Astrocyte (in vitro differentiated cells and primary cell): ENCODE measurements around the gene EIF1. TPM values are rescaled to one million over a fixed set of nuclear protein-coding genes. Genes with fewer than 3 reads are reported as not detected.

Experiments
- DNase-seq: peaks from one replicate; pipeline ENCODE4 v3.0.0-alpha.2; 2010; ENCODE audit warnings: low read depth
- FAIRE-seq: peaks from 2 replicates; lab custom pipeline; 2011; peaks lifted over from hg19 to GRCh38; lab: Jason Lieb, UNC
- H2AFZ ChIP-seq: 2 replicates; pipeline ENCODE4 v1.6.0; 2012; ENCODE audit warnings: low read depth, low read length, inconsistent platforms
- H3K27ac ChIP-seq: 2 replicates; pipeline ENCODE4 v1.5.1; 2011; ENCODE audit warnings: low read depth, low read length, inconsistent platforms
- H3K27me3 ChIP-seq: 2 replicates; pipeline ENCODE4 v1.6.0; 2011; ENCODE audit warnings: low read length, inconsistent platforms; ENCODE audit not compliant: insufficient read depth
- H3K36me3 ChIP-seq: 2 replicates; pipeline ENCODE4 v1.5.1; 2011; ENCODE audit warnings: low read length, inconsistent platforms; ENCODE audit not compliant: insufficient read depth
- H3K4me1 ChIP-seq: 2 replicates; pipeline ENCODE4 v1.5.1; 2011; ENCODE audit warnings: low read length, inconsistent platforms; ENCODE audit not compliant: insufficient read depth
- H3K4me2 ChIP-seq: 2 replicates; pipeline ENCODE4 v1.6.0; 2012; ENCODE audit warnings: low read length, inconsistent platforms
- H3K4me3 ChIP-seq: 2 replicates; pipeline ENCODE4 v1.5.1; 2011; ENCODE audit warnings: low read depth, mild to moderate bottlenecking, low read length, inconsistent platforms; ENCODE audit not compliant: insufficient read depth
- H3K79me2 ChIP-seq: 2 replicates; pipeline ENCODE4 v1.6.0; 2012; ENCODE audit warnings: mild to moderate bottlenecking, low read length, inconsistent platforms; ENCODE audit not compliant: insufficient read depth
- H3K9ac ChIP-seq: 2 replicates; pipeline ENCODE4 v1.6.0; 2012; ENCODE audit warnings: mild to moderate bottlenecking, low read length, inconsistent platforms
- H3K9me3 ChIP-seq: 2 replicates; pipeline ENCODE4 v1.5.1; 2012; ENCODE audit warnings: low read depth, mild to moderate bottlenecking, low read length, inconsistent platforms; ENCODE audit not compliant: insufficient read depth
- H4K20me1 ChIP-seq: 2 replicates; pipeline ENCODE4 v1.6.0; 2012; ENCODE audit warnings: low read length, inconsistent platforms; ENCODE audit not compliant: insufficient read depth
- H3K27ac Mint-ChIP-seq: one replicate; pipeline ENCODE4 v1.8.0; 2021; ENCODE audit warnings: mild to moderate bottlenecking, mixed read lengths; ENCODE audit not compliant: unreplicated experiment
- H3K27me3 Mint-ChIP-seq: one replicate; pipeline ENCODE4 v1.8.0; 2021; ENCODE audit warnings: low read depth, mixed read lengths; ENCODE audit not compliant: unreplicated experiment
- H3K36me3 Mint-ChIP-seq: one replicate; pipeline ENCODE4 v1.8.0; 2021; ENCODE audit warnings: low read depth, mixed read lengths; ENCODE audit not compliant: unreplicated experiment
- H3K4me1 Mint-ChIP-seq: one replicate; pipeline ENCODE4 v1.8.0; 2021; ENCODE audit warnings: low read depth, mixed read lengths; ENCODE audit not compliant: unreplicated experiment
- H3K4me3 Mint-ChIP-seq: one replicate; pipeline ENCODE4 v1.8.0; 2021; ENCODE audit warnings: mild to moderate bottlenecking, moderate library complexity, mixed read lengths; ENCODE audit not compliant: unreplicated experiment
- H3K9me3 Mint-ChIP-seq: one replicate; pipeline ENCODE4 v1.8.0; 2021; ENCODE audit warnings: mild to moderate bottlenecking, mixed read lengths; ENCODE audit not compliant: unreplicated experiment
- EZH2 ChIP-seq: IDR thresholded peaks from 2 replicates; pipeline ENCODE4 v1.6.1; 2012; ENCODE audit warnings: mild to moderate bottlenecking, low read length, inconsistent platforms; ENCODE audit not compliant: insufficient read depth
- total RNA-seq: library from RNA; stranded (reverse); gene quantifications from 2 replicates; pipeline ENCODE4 v1.2.1, GENCODE V29; 2021
- TF ChIP-seq, protein P1 (sequence below): IDR thresholded peaks from 2 replicates; pipeline ENCODE4 v1.5.1; 2011; ENCODE audit warnings: low read depth, mild to moderate bottlenecking, inconsistent platforms, low read length, moderate library complexity; ENCODE audit not compliant: insufficient read depth

EIF1 gene
- total RNA-seq, 1 donor from 2014 or later, result 767 TPM

DNA sequence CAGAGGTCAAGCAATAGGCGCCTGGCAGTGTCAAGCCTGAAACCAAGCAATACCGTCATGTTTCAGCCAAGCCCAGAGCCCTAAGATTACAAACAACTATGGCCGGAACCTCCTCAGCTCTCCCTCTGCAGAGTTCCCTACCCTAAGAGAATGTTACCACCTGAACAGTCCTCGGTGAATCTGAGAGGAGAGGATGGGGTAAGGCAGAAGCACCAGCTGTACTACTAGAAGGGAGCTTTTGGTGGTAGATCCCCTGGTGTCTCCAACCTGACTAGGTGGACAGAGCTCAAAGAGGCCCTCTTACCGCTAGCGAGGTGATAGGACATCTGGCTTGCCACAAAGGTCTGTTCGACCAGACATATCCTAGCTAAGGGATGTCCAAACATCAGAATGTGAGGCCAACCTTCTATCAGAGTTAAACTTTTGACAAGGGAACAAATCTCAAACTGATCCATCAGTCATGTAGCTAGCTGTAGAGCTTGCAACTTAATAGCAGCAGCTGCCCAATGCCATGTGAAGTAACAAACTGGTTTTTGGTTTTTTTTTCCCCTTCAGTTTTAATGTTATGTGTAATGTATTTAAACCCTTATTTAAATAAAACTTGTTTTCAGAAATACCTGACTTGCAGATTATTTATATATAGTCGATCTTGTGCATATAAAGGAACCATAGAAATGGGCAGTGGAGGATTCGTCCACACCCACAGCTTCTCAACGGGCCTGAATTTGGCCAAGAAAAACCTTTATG, 2.5 kb downstream of the EIF1 start:
- peak overlapping the region; percentile 100 for H3K9ac ChIP-seq
- FAIRE-seq, result no peak
- H3K27ac Mint-ChIP-seq, result peak overlapping the region; percentile 96

DNA sequence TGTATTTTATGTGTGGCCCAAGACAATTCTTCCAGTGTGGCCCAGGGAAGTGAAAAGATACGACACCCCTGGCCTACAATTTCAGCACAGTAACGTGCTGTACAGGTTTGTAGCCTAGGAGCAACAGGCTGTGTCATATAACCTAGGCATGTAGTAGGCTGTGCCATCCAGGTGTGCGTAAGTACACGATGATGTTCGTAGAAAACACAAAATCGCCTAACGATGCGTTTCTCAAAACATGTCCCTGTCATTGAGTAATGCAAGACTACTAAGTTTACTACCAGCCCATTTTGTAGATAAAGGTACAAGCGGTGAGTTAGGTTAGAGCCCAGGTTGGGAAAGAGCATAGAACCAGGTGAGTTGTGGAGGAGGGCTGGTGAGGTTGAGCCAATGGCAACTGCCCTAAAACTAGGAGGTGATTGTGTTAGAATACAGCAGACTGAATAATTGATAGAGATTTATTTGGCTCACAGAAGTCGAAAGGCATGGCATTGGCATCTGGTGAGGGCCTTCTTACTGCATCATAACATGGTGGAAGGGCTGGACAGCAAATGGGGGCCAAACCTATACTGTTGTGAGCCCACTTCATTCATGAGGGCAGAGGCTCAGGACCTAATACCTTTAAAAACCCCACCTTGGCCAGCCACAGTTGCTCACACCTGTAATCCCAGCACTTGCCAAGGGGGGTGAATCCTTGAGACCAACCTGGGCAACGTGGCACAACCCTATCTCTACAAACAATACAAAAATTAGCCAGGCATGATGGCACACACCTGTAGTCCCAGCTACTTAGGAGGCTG, 4.2 kb downstream of the EIF1 start:
- H3K4me3 ChIP-seq, result no peak overlapping the region
- TF ChIP-seq, protein P1, sequence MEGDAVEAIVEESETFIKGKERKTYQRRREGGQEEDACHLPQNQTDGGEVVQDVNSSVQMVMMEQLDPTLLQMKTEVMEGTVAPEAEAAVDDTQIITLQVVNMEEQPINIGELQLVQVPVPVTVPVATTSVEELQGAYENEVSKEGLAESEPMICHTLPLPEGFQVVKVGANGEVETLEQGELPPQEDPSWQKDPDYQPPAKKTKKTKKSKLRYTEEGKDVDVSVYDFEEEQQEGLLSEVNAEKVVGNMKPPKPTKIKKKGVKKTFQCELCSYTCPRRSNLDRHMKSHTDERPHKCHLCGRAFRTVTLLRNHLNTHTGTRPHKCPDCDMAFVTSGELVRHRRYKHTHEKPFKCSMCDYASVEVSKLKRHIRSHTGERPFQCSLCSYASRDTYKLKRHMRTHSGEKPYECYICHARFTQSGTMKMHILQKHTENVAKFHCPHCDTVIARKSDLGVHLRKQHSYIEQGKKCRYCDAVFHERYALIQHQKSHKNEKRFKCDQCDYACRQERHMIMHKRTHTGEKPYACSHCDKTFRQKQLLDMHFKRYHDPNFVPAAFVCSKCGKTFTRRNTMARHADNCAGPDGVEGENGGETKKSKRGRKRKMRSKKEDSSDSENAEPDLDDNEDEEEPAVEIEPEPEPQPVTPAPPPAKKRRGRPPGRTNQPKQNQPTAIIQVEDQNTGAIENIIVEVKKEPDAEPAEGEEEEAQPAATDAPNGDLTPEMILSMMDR, result no peak
- no peak for TF ChIP-seq EZH2
- FAIRE-seq (no peak), DNase-seq (no peak)
- H3K4me1 ChIP-seq, result peaks cover 19% of the 10 kb centered on the region
- H3K36me3 ChIP-seq, result peaks cover 34% of the 10 kb centered on the region
- H3K9ac ChIP-seq, result no peak overlapping the region
- Mint-ChIP-seq H3K9me3 (no peaks in the 10 kb centered on the region), H3K4me3 (peak overlapping the region; percentile 64), H3K27ac (peak overlapping the region; percentile 86), H3K4me1 (peaks cover 14% of the 10 kb centered on the region), H3K36me3 (peaks cover 25% of the 10 kb centered on the region), H3K27me3 (no peaks in the 10 kb centered on the region)
- no peak overlapping the region for H2AFZ ChIP-seq
- H3K4me2 ChIP-seq, result no peak overlapping the region
- no peaks in the 10 kb centered on the region for H3K27me3 ChIP-seq
- no peaks in the 10 kb centered on the region for H3K9me3 ChIP-seq
- H3K27ac ChIP-seq, result no peak overlapping the region
- H3K79me2 ChIP-seq, result peaks cover 31% of the 10 kb centered on the region
- H4K20me1 ChIP-seq, result peaks cover 56% of the 10 kb centered on the region

More for the DNA sequence above, 2.5 kb downstream of the EIF1 start:
- Mint-ChIP-seq H3K4me1 (peaks cover 14% of the 10 kb centered on the region), H3K36me3 (peaks cover 25% of the 10 kb centered on the region), H3K9me3 (no peaks in the 10 kb centered on the region), H3K4me3 (peak overlapping the region; percentile 90), H3K27me3 (no peaks in the 10 kb centered on the region)
- Histone ChIP-seq H3K4me1 (peaks cover 23% of the 10 kb centered on the region), H3K27me3 (no peaks in the 10 kb centered on the region), H3K4me2 (peak overlapping the region; percentile 97), H3K27ac (peak overlapping the region; percentile 45), H4K20me1 (peaks cover 52% of the 10 kb centered on the region), H3K79me2 (peaks cover 31% of the 10 kb centered on the region), H3K9me3 (no peaks in the 10 kb centered on the region), H2AFZ (no peak overlapping the region), H3K4me3 (peak overlapping the region; percentile 35), H3K36me3 (peaks cover 34% of the 10 kb centered on the region)
- no peak for DNase-seq
- TF ChIP-seq EZH2, result no peak
- TF ChIP-seq, protein P1, result no peak
